Prostate gland (tissue), 2 donors: ENCODE data around the gene TNFAIP1.

ENCODE experiments used
- POLR2A ChIP-seq: fragments of 450-650 bp; IDR thresholded peaks from one replicate; pipeline ENCODE4 v1.6.1; 2016; ENCODE audit warnings: antibody characterized with exemption, mild to moderate bottlenecking
- TF ChIP-seq, protein P1 (sequence below), 4 experiments: fragments of 200-600 bp in 2 of 4; fragments of 450-650 bp in 2 of 4; sonication (generic) in 2 of 4; IDR thresholded peaks; 1 replicate in 3 of 4; 2 replicates in 1 of 4; pipeline ENCODE4 v1.5.1; 2016 to 2019; ENCODE audit warnings: antibody characterized with exemption in 4 of 4, mild to moderate bottlenecking in 2 of 4, moderate library complexity in 2 of 4

DNA sequence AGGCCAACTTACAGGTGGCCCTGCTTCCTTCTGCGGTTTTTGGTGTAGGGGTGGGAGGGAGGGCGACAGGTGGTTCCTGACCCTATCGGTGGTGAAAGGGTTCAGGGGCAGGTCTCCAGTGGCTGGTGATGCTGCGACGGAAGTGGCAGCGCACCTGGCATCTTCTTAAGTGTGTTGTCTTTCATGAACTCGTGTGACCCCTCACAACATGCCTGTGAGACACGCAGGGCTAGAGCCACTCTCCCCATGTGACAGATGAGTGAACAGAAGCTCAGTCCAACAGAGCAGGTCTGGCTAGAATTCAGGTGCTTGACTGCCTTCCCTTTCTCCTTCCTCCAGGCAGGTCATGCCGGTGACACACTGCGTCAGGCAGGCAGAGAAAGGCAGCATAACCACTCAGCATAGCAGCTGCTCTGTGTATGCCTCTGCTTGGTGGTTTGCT, 8.0 kb downstream of the TNFAIP1 start:
- TF ChIP-seq, protein P1, sequence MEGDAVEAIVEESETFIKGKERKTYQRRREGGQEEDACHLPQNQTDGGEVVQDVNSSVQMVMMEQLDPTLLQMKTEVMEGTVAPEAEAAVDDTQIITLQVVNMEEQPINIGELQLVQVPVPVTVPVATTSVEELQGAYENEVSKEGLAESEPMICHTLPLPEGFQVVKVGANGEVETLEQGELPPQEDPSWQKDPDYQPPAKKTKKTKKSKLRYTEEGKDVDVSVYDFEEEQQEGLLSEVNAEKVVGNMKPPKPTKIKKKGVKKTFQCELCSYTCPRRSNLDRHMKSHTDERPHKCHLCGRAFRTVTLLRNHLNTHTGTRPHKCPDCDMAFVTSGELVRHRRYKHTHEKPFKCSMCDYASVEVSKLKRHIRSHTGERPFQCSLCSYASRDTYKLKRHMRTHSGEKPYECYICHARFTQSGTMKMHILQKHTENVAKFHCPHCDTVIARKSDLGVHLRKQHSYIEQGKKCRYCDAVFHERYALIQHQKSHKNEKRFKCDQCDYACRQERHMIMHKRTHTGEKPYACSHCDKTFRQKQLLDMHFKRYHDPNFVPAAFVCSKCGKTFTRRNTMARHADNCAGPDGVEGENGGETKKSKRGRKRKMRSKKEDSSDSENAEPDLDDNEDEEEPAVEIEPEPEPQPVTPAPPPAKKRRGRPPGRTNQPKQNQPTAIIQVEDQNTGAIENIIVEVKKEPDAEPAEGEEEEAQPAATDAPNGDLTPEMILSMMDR (IDR thresholded peaks at IDR 0.05): no peak
- no peak for TF ChIP-seq POLR2A
